Measurements from ENCODE around the gene NUMA1.

Gene NUMA1

GRCh38 chr11:71998649-71999310 is 81.6 kb downstream of the NUMA1 start, which contains the start of gene IL18BP:
IL18BP (plus strand) TSS chr11:71998909; CDS start chr11:71999985, 1,076 bp downstream.
- no peak within 1 kb of the TSS; the same call in 1 of the 2 replicates for H3K27ac ChIP-seq
- no peak for TF ChIP-seq CTCF (conservative IDR thresholded peaks at IDR 0.05)

- no peak for TF ChIP-seq CTCF (conservative IDR thresholded peaks at IDR 0.05)
Measured at GRCh38 chr11:71998061-71998460, 82.3 kb downstream of the NUMA1 start.

GRCh38 chr11:71997594-71997993 is 82.7 kb downstream of the NUMA1 start:
- TF ChIP-seq CTCF (conservative IDR thresholded peaks at IDR 0.05): no peak

More at GRCh38 chr11:71998061-71998460, 82.3 kb downstream of the NUMA1 start:
- H3K27ac ChIP-seq: no peak overlapping the region

GRCh38 chr11:71996946-71997345 is 83.4 kb downstream of the NUMA1 start:
- no peak for TF ChIP-seq CTCF (conservative IDR thresholded peaks at IDR 0.05)

More at GRCh38 chr11:71997594-71997993, 82.7 kb downstream of the NUMA1 start:
- no peak overlapping the region for H3K27ac ChIP-seq

GRCh38 chr11:71996517-71996916 is 83.8 kb downstream of the NUMA1 start:
- H3K27ac ChIP-seq: no peak overlapping the region
- no peak for TF ChIP-seq CTCF (conservative IDR thresholded peaks at IDR 0.05)

More at GRCh38 chr11:71996946-71997345, 83.4 kb downstream of the NUMA1 start:
- H3K27ac ChIP-seq: no peak overlapping the region

- H3K27ac ChIP-seq: no peak overlapping the region
- TF ChIP-seq CTCF (conservative IDR thresholded peaks at IDR 0.05): no peak
Measured at GRCh38 chr11:71995726-71996291, 84.5 kb downstream of the NUMA1 start.

GRCh38 chr11:71994786-71995185 is 85.6 kb downstream of the NUMA1 start:
- TF ChIP-seq CTCF (conservative IDR thresholded peaks at IDR 0.05): 0 out of 2 replicates have a peak, but pooled peaks have one; percentile 25
- H3K27ac ChIP-seq: no peak overlapping the region

Data from VCaP (cell line).